Head of caudate nucleus (tissue), 42 donors: ENCODE data around the gene BLOC1S3.
"Not testable (repeated sequence)": the region's sequence is repeated elsewhere in the genome, so short reads cannot be mapped to it uniquely, and the experiment has no call there.

Source experiments
- DNase-seq, 42 donors: peaks; one replicate each; pipeline versions ENCODE4 v3.0.0 to v3.0.0-alpha.2; 2020 to 2021; ENCODE audit warnings: mixed read lengths in 7 of 42
- intact Hi-C: fragments of 100-400 bp; cut with DNase I; formaldehyde crosslinking; loops from one replicate; pipeline ENCODE4 v1.15.0; 2022

The BLOC1S3 gene

GRCh38 chr19:45215391-45216191 is 37.0 kb downstream of the BLOC1S3 start:
- intact Hi-C loops = no loop called here
- no peak for DNase-seq

GRCh38 chr19:45216667-45217066 is 38.1 kb downstream of the BLOC1S3 start:
- DNase-seq = no peak
- intact Hi-C loops = no loop called here

GRCh38 chr19:45217193-45217956 is 38.8 kb downstream of the BLOC1S3 start:
- DNase-seq = no peak
- intact Hi-C loops = no loop called here

- DNase-seq = no peak
- intact Hi-C loops = no loop called here
These were observed 39.4 kb downstream of the BLOC1S3 start for GRCh38 chr19:45217957-45218334.

- intact Hi-C loops = no loop called here
- DNase-seq = no peak
These were observed 39.8 kb downstream of the BLOC1S3 start for GRCh38 chr19:45218426-45218825.

- intact Hi-C loops = no loop called here
- DNase-seq = no peak
These were observed 40.5 kb downstream of the BLOC1S3 start for GRCh38 chr19:45218911-45219743.

- no peak for DNase-seq
- intact Hi-C loops = no loop called here
These were observed 44.1 kb downstream of the BLOC1S3 start for GRCh38 chr19:45222724-45223123.

GRCh38 chr19:45223879-45224278 is 45.3 kb downstream of the BLOC1S3 start:
- intact Hi-C loops = no loop called here
- DNase-seq = no peak

GRCh38 chr19:45224645-45225044 is 46.1 kb downstream of the BLOC1S3 start:
- DNase-seq = no peak
- intact Hi-C loops = no loop called here

- DNase-seq, intact Hi-C loops: not testable (repeated sequence)
These were observed 50.5 kb downstream of the BLOC1S3 start for GRCh38 chr19:45229056-45229455.
